H9 (cell line): Measurements from ENCODE around the gene WIPF2. TPM values are rescaled to one million over a fixed set of nuclear protein-coding genes. Genes with fewer than 3 reads are reported as not detected.

Experiments
- DNase-seq: peaks from one replicate; pipeline ENCODE4 v3.0.0-alpha.2; 2017
- H2AFZ ChIP-seq: one replicate; pipeline ENCODE4 v1.6.1; 2013; ENCODE audit warnings: mild to moderate bottlenecking, low read length, control low read depth, moderate library complexity
- H2AK5ac ChIP-seq: 2 replicates; pipeline ENCODE4 v1.6.1; 2013; ENCODE audit warnings: low read length, control low read depth, mixed read lengths; ENCODE audit not compliant: insufficient read length
- H2BK120ac ChIP-seq: one replicate; pipeline ENCODE4 v1.6.1; 2013; ENCODE audit warnings: low read depth, mild to moderate bottlenecking, low read length, control low read depth, inconsistent platforms; ENCODE audit not compliant: poor library complexity, severe bottlenecking
- H2BK12ac ChIP-seq: 2 replicates; pipeline ENCODE4 v1.6.1; 2013; ENCODE audit warnings: low read length, control low read depth, mixed read lengths, low read depth; ENCODE audit not compliant: insufficient read length
- H2BK15ac ChIP-seq: 2 replicates; pipeline ENCODE4 v1.6.1; 2013; ENCODE audit warnings: low read depth, low read length, control low read depth
- H2BK20ac ChIP-seq: one replicate; pipeline ENCODE4 v1.6.1; 2013; ENCODE audit warnings: low read depth, mild to moderate bottlenecking, low read length, control low read depth, inconsistent platforms; ENCODE audit not compliant: poor library complexity, severe bottlenecking
- H2BK5ac ChIP-seq: 2 replicates; pipeline ENCODE4 v1.6.1; 2013; ENCODE audit warnings: low read length, control low read depth, mixed read lengths; ENCODE audit not compliant: insufficient read length
- H3K14ac ChIP-seq: 2 replicates; pipeline ENCODE4 v1.6.1; 2013; ENCODE audit warnings: low read length, control low read depth; ENCODE audit not compliant: insufficient read depth
- H3K18ac ChIP-seq: 2 replicates; pipeline ENCODE4 v1.6.1; 2013; ENCODE audit warnings: low read depth, mild to moderate bottlenecking, mixed read lengths, low read length, control low read depth; ENCODE audit not compliant: insufficient read length
- H3K23ac ChIP-seq: 2 replicates; pipeline ENCODE4 v1.6.1; 2013; ENCODE audit warnings: low read length, control low read depth, mixed read lengths, low read depth; ENCODE audit not compliant: insufficient read length
- H3K23me2 ChIP-seq: 2 replicates; pipeline ENCODE4 v1.6.1; 2013; ENCODE audit warnings: low read depth, mild to moderate bottlenecking, mixed read lengths, low read length, control low read depth; ENCODE audit not compliant: insufficient read length, poor library complexity, severe bottlenecking
- H3K27ac ChIP-seq: 2 replicates; pipeline ENCODE4 v1.5.1; 2013; ENCODE audit warnings: low read length, control low read depth, mixed read lengths, low read depth; ENCODE audit not compliant: insufficient read length
- H3K27me3 ChIP-seq: 2 replicates; pipeline ENCODE4 v1.6.1; 2013; ENCODE audit warnings: low read length, control low read depth, inconsistent platforms; ENCODE audit not compliant: insufficient read depth
- H3K4ac ChIP-seq: 2 replicates; pipeline ENCODE4 v1.6.1; 2013; ENCODE audit warnings: low read depth, mild to moderate bottlenecking, control low read depth, inconsistent platforms, low read length, moderate library complexity
- H3K4me1 ChIP-seq: 2 replicates; pipeline ENCODE4 v1.6.1; 2013; ENCODE audit warnings: low read length, control low read depth, inconsistent platforms; ENCODE audit not compliant: insufficient read depth
- H3K4me2 ChIP-seq: 2 replicates; pipeline ENCODE4 v1.6.1; 2013; ENCODE audit warnings: low read length, control low read depth, mixed read lengths; ENCODE audit not compliant: insufficient read length, insufficient read depth
- H3K56ac ChIP-seq: 2 replicates; pipeline ENCODE4 v1.6.1; 2013; ENCODE audit warnings: low read depth, mild to moderate bottlenecking, mixed read lengths, low read length, control low read depth; ENCODE audit not compliant: insufficient read length
- H3K79me1 ChIP-seq: 2 replicates; pipeline ENCODE4 v1.6.1; 2013; ENCODE audit warnings: low read depth, mild to moderate bottlenecking, moderate library complexity, low read length, control low read depth, inconsistent platforms; ENCODE audit not compliant: insufficient read depth, poor library complexity, severe bottlenecking
- H3K79me2 ChIP-seq: 2 replicates; pipeline ENCODE4 v1.6.1; 2013; ENCODE audit warnings: low read length, control low read depth, inconsistent platforms; ENCODE audit not compliant: insufficient read depth
- H3K9ac ChIP-seq: 2 replicates; pipeline ENCODE4 v1.6.1; 2013; ENCODE audit warnings: low read length, control low read depth, mixed read lengths; ENCODE audit not compliant: insufficient read length; ENCODE audit errors: extremely low read depth
- H3K9me3 ChIP-seq: one replicate; pipeline ENCODE4 v1.6.1; 2013; ENCODE audit warnings: low read depth, low read length, inconsistent platforms; ENCODE audit not compliant: control insufficient read depth
- H3T11ph ChIP-seq: one replicate; pipeline ENCODE4 v1.6.1; 2013; ENCODE audit warnings: mild to moderate bottlenecking, low read length, control low read depth, inconsistent platforms
- H4K20me1 ChIP-seq: one replicate; pipeline ENCODE4 v1.6.1; 2013; ENCODE audit not compliant: control insufficient read depth, insufficient read length, insufficient read depth
- H4K5ac ChIP-seq: 2 replicates; pipeline ENCODE4 v1.6.1; 2013; ENCODE audit warnings: low read depth, mild to moderate bottlenecking, mixed read lengths, low read length, control low read depth; ENCODE audit not compliant: insufficient read length
- H4K8ac ChIP-seq: replicated peaks from 2 replicates; pipeline ENCODE4 v1.6.1; 2013; ENCODE audit warnings: low read length, control low read depth, mixed read lengths, low read depth; ENCODE audit not compliant: insufficient read length
- H4K91ac ChIP-seq: 2 replicates; pipeline ENCODE4 v1.6.1; 2013; ENCODE audit warnings: low read depth, mild to moderate bottlenecking, moderate library complexity, mixed read lengths, low read length, control low read depth; ENCODE audit not compliant: insufficient read length
- H3K27ac Mint-ChIP-seq, 3 experiments: 2 replicates in 2 of 3; 3 replicates in 1 of 3; pipeline ENCODE4 v1.8.0; 2020 to 2021; ENCODE audit warnings: mixed read lengths in 3 of 3, mild to moderate bottlenecking in 1 of 3, moderate library complexity in 1 of 3
- H3K27me3 Mint-ChIP-seq: 2 replicates; pipeline ENCODE4 v1.8.0; 2021; ENCODE audit warnings: low read depth, mild to moderate bottlenecking, moderate library complexity, mixed read lengths
- H3K36me3 Mint-ChIP-seq, 3 experiments: 2 replicates in 2 of 3; 3 replicates in 1 of 3; pipeline ENCODE4 v1.8.0; 2020 to 2021; ENCODE audit warnings: low read depth in 3 of 3, mixed read lengths in 3 of 3; ENCODE audit not compliant: insufficient read depth in 1 of 3
- H3K4me1 Mint-ChIP-seq, 2 experiments: 2 replicates each; pipeline ENCODE4 v1.8.0; 2020; ENCODE audit warnings: mixed read lengths in 2 of 2
- H3K4me3 Mint-ChIP-seq, 2 experiments: 2 replicates in 1 of 2; 3 replicates in 1 of 2; pipeline ENCODE4 v1.8.0; 2020 to 2021; ENCODE audit warnings: mild to moderate bottlenecking in 2 of 2, mixed read lengths in 2 of 2, moderate library complexity in 1 of 2
- H3K9me3 Mint-ChIP-seq, 2 experiments: 2 replicates in 1 of 2; 3 replicates in 1 of 2; pipeline ENCODE4 v1.8.0; 2020; ENCODE audit warnings: mild to moderate bottlenecking in 2 of 2, mixed read lengths in 2 of 2, moderate library complexity in 1 of 2
- CTCF ChIP-seq: fragments of 200-600 bp; sonication (generic); conservative IDR thresholded peaks from 3 replicates; pipeline ENCODE4 v1.8.0; 2021; ENCODE audit warnings: antibody characterized with exemption, mild to moderate bottlenecking
- WGBS: extraction: QIAGEN DNeasy Blood & Tissue Kit; methylation state at CpG from one replicate; pipeline ENCODE4 v1.1.7; 2013; ENCODE audit warnings: missing lambda C conversion rate, low lambda C conversion rate, mixed read lengths; ENCODE audit not compliant: insufficient read length; ENCODE audit errors: extremely low coverage; 5-methylcytosine and 5-hydroxymethylcytosine counted together
- microRNA-seq: library from miRNA; unstranded; fragments of <30 nt; microRNA quantifications from one replicate; pipeline ENCODE4, GENCODE V29; 2020; ENCODE audit warnings: borderline microRNAs expressed
- total RNA-seq: library from RNA; stranded (reverse); gene quantifications from 2 replicates; pipeline ENCODE4 v1.2.1, GENCODE V29; 2021

The WIPF2 gene
- total RNA-seq, 1 experiment from 2014 or later, result 24.2 TPM

GRCh38 chr17:40331743-40332641 lies 112.9 kb downstream of the WIPF2 start:
- Histone ChIP-seq H3K4me2 (no peak overlapping the region), H2BK120ac (no peak overlapping the region), H3K56ac (no peak overlapping the region), H3K27ac (no peak overlapping the region), H3K79me1 (no peaks in the 10 kb centered on the region), H3K79me2 (no peaks in the 10 kb centered on the region), H3K23ac (no peak overlapping the region), H4K8ac (no peak overlapping the region), H3K9me3 (no peaks in the 10 kb centered on the region), H2BK5ac (no peak overlapping the region), H2BK20ac (no peak overlapping the region), H2AK5ac (no peak overlapping the region), H3K14ac (no peak overlapping the region; the same call in 1 of the 2 replicates), H3T11ph (no peak overlapping the region), H3K4ac (no peak overlapping the region), H3K27me3 (no peaks in the 10 kb centered on the region; the same call in 1 of the 2 replicates), H3K4me1 (peaks cover 2% of the 10 kb centered on the region; the same call in 1 of the 2 replicates), H2BK12ac (no peak overlapping the region), H3K18ac (no peak overlapping the region), H2BK15ac (no peak overlapping the region), H4K91ac (no peak overlapping the region), H4K20me1 (peaks cover 3% of the 10 kb centered on the region), H3K9ac (no peak overlapping the region), H4K5ac (no peak overlapping the region), H2AFZ (no peak overlapping the region), H3K23me2 (no peaks in the 10 kb centered on the region)
- no peak for TF ChIP-seq CTCF
- WGBS, result no CpG with 5 or more reads among the region's 22 CpGs
- peaks cover 6 to 8% (median 7%) of the 10 kb centered on the region in 3 experiments for H3K36me3 Mint-ChIP-seq
- DNase-seq, result no peak
- peaks cover 50% of the 10 kb centered on the region for H3K27me3 Mint-ChIP-seq
- no peaks in the 10 kb centered on the region for H3K9me3 Mint-ChIP-seq
- H3K4me3 Mint-ChIP-seq, result no peak overlapping the region
- H3K4me1 Mint-ChIP-seq, result peaks cover 10 to 24% of the 10 kb centered on the region in 2 experiments
- no peak overlapping the region for H3K27ac Mint-ChIP-seq

Small RNAs within 50 kb of the gene (microRNA-seq; reads per million reads assigned to microRNA genes)
- gene MIR6867, result not detected

Other genes with a start within 250 kb of the WIPF2 start
- gene PSMD3, start 238.5 kb upstream of the WIPF2 start, total RNA-seq, result 174 and 177 TPM in 2 replicates
- not detected in 2 replicates for gene CSF3, start 203.9 kb upstream of the WIPF2 start, total RNA-seq
- gene MED24, start 164.9 kb upstream of the WIPF2 start, total RNA-seq, result 104 and 105 TPM in 2 replicates
- 9.8 and 10.1 TPM in 2 replicates for gene THRA, start 156.3 kb upstream of the WIPF2 start, total RNA-seq
- gene NR1D1, start 118.7 kb upstream of the WIPF2 start, total RNA-seq, result 8.6 and 8.7 TPM in 2 replicates
- gene MSL1, start 97.3 kb upstream of the WIPF2 start, total RNA-seq, result 101 and 105 TPM in 2 replicates
- gene CASC3, start 78.8 kb upstream of the WIPF2 start, total RNA-seq, result 123 and 137 TPM in 2 replicates
- gene RAPGEFL1, start 41.8 kb upstream of the WIPF2 start, total RNA-seq, result 23.6 and 24.8 TPM in 2 replicates
- 131 and 141 TPM in 2 replicates for gene CDC6, start 68.6 kb downstream of the WIPF2 start, total RNA-seq
- gene RARA, start 89.9 kb downstream of the WIPF2 start, total RNA-seq, result 16.7 and 17.6 TPM in 2 replicates
- gene GJD3, start 145.4 kb downstream of the WIPF2 start, total RNA-seq, result not detected in 2 replicates
- 230 TPM in 2 replicates for gene TOP2A, start 198.6 kb downstream of the WIPF2 start, total RNA-seq
- gene IGFBP4, start 224.1 kb downstream of the WIPF2 start, total RNA-seq, result 49.9 and 51.1 TPM in 2 replicates